ENCODE measurements around the gene NEU2.

The NEU2 gene

DNA sequence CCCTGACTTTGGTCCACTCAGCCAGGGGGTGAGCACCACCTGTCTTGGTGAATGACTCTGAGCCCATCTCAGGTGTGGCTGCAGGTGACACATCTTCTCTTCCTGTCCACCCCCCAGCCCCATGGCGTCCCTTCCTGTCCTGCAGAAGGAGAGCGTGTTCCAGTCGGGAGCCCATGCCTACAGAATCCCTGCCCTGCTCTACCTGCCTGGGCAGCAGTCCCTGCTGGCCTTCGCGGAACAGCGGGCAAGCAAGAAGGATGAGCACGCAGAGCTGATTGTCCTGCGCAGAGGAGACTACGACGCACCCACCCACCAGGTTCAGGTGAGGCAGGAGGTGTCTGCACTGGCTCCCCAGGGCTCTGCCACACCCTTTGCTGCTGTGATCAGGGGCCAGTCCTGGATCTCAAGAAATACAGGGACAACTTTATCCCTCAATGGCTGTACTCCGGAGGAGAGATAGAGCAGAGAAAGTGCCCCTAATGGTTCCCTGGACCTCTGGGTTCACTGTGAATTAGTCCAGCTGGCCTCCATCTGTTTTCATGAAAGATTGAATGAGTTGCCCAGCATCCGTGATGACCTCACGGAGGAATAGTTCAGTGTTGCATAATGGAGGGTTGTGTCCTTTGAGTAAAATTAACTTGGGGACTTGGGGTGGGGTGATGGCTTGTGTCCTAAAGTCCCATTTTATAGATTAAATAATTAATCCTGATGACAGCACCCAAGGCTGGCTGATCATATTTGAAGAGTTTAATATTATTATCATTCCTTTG, at the start of gene NEU2:
TSS of gene NEU2 (plus strand) at position 122 of the 770 bp plus-strand sequence. CDS start at position 122, 0 bp downstream.
- H3K4me3 ChIP-seq (ENCODE audit: low read length), result no peak within 1 kb of the TSS
- TF ChIP-seq ZNF274 (IDR thresholded peaks at IDR 0.05; ENCODE audit: low read depth, low read length), result no peak

DNA sequence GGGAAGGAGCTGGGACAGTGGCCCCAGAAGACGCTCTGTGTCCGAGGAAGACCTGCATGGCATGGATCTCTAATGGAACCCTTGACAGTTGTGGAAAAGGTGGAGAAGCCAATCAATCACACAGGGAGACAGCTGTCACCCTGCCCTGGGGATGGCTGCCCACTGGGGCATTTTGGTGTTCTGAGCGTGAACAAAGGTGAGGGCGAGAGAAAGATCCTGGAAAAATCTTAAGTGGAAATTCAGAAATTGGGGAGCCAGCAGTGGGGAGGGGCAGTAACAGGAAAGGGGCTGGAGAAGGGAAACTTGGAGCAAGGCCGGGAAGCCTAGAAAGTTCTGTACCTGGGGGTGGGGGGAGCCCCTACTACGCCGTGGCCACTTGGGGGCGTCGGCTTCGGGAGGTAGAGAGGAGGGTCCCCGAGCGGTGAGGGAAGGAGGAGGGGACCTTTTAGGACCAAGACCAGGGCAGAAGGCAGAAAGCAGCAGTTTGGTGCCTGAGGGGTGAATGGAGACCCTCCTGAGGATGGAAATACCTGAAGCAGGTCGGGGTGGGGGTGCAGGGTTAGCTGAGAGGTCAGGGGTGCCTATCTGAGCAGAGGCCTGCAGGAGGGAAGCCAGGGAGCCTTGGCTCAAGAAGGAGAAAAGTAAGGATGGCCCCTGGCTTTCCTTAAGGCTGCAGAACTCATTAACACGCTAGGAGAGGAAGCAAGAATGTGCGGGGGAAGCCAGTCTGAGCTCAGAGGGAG, 49.4 kb upstream of the NEU2 start:
- TF ChIP-seq ZNF274 (IDR thresholded peaks at IDR 0.05; ENCODE audit: low read depth, low read length), result no peak
- H3K4me3 ChIP-seq (ENCODE audit: low read length), result no peak overlapping the region

DNA sequence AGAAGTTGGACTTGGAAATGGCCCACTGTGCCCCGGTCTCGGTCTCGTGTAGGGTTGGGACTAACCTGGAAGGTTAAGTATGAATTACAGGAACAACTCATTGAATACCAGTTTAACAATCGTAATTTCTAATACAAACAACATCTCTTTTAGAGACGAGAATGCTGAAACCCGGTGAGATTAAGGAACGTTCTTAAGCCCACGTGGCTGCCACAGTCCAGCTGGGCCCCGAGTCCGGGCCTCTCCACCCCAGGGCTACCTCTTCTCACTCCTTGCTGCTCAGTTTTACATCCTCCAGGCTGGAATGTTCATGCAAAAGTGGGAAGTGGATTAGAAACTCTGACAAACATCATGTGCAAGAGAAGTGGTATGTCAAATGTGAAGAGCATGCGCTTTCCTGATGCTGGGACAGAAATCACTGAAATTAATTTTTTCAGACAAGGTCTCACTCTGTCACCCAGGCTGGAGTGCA, 48.8 kb upstream of the NEU2 start:
- H3K4me3 ChIP-seq (ENCODE audit: low read length), result no peak overlapping the region

DNA sequence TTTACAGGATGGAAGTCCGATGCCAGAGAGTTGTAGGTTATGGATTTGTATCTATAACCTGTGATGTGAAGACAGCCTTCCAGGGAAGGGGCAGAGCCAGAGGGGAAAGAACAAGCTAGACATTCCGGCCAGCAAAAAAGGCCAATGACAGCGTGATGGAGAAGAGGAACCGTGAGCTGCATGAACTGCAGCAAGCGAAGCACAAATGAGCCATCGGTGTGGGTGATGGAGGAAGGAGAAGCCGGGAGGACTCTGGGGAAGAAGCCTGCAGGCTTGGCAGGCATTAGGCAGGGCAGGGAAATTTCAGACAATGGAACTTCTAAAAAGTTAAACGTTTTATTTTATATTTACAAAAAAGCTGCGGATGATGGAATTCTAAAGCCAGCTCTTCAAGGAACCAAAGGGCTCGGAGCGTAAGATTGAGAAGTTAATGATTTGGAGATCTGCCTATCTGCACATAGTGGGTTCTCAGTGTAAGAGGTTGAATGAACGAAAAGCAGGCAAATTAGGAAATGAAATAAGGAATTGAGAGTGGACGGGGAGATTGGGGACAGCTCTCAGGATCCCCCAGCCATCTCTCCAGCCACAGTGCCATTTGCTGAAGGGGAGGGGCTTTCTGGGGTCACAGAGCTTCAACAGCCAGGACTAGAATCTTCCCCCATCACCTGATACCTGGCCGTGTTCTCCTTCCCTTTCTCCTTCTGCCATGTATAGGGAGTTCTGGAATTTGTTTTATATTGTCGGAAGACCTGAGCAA, 47.8 kb upstream of the NEU2 start:
- H3K4me3 ChIP-seq (ENCODE audit: low read length), result no peak overlapping the region
- no peak for TF ChIP-seq ZNF274 (IDR thresholded peaks at IDR 0.05; ENCODE audit: low read depth, low read length)

More for the DNA sequence above, 48.8 kb upstream of the NEU2 start:
- no peak for TF ChIP-seq ZNF274 (IDR thresholded peaks at IDR 0.05; ENCODE audit: low read depth, low read length)

DNA sequence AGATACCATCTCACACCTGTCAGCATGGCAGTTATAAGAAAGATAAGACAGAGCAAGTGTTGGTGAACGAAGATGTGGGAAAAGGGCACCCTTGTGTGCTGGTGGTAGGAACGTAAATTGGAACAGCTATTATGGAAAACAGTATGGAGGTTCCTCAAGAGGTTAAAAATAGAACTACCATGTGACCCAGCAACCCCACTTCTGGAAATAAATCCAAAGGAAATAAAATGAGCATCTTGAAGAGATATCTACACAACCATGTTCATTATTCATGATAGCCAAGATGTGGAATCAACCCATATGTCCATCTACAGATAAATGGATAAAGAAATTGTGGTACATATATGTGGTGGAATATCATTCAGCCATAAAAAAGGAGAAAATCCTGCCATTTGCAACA, 46.3 kb upstream of the NEU2 start:
- no peak for TF ChIP-seq ZNF274 (IDR thresholded peaks at IDR 0.05; ENCODE audit: low read depth, low read length)

DNA sequence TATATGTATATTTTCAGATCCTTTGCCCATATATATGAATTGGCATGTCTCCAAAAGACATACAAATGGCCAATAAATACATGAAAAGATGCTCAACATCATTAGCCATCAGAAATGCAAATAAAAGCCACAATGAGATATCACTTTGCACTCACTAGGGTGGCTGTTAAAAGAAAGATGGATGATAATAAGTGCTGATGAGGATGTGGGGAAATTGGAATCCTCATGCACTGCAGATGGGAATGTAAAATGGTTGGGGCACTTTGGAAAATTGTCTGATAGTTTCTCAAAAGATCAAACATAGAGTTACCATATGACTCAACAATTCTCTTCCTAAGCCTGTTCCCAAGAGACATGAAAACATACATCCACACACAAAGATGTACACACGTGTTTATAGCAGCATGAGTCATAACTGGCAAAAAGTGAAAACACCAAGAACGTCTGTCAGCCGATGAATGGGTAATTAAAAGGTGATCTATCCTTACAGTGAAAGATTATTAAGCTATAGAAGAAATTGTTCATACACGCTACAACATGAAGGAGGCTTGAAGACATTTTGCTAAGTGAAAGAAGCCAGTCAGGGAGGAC, 39.1 kb upstream of the NEU2 start:
- TF ChIP-seq ZNF274 (IDR thresholded peaks at IDR 0.05; ENCODE audit: low read depth, low read length), result no peak
- H3K4me3 ChIP-seq (ENCODE audit: low read length), result no peak overlapping the region

More for the DNA sequence above, 46.3 kb upstream of the NEU2 start:
- H3K4me3 ChIP-seq (ENCODE audit: low read length), result no peak overlapping the region

DNA sequence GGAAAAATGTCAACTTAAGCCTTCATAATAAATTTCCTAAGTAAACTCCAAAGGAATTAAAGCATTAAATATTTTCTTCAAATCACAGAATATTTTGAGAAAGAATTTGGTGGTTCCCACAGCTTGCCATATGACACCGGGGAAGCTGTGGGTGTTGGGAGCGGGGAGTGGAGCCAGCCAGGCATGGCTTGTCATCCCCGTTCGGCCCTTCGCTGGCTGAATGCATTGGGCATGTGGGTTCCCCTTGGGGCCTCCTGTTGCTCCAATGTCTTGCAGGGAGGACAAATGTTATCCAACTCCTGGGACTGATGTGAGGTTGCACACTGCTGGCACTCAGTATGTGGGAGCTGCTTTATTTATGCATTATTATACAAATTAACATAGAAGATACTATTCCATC, 38.0 kb upstream of the NEU2 start:
- no peak overlapping the region for H3K4me3 ChIP-seq (ENCODE audit: low read length)
- no peak for TF ChIP-seq ZNF274 (IDR thresholded peaks at IDR 0.05; ENCODE audit: low read depth, low read length)

DNA sequence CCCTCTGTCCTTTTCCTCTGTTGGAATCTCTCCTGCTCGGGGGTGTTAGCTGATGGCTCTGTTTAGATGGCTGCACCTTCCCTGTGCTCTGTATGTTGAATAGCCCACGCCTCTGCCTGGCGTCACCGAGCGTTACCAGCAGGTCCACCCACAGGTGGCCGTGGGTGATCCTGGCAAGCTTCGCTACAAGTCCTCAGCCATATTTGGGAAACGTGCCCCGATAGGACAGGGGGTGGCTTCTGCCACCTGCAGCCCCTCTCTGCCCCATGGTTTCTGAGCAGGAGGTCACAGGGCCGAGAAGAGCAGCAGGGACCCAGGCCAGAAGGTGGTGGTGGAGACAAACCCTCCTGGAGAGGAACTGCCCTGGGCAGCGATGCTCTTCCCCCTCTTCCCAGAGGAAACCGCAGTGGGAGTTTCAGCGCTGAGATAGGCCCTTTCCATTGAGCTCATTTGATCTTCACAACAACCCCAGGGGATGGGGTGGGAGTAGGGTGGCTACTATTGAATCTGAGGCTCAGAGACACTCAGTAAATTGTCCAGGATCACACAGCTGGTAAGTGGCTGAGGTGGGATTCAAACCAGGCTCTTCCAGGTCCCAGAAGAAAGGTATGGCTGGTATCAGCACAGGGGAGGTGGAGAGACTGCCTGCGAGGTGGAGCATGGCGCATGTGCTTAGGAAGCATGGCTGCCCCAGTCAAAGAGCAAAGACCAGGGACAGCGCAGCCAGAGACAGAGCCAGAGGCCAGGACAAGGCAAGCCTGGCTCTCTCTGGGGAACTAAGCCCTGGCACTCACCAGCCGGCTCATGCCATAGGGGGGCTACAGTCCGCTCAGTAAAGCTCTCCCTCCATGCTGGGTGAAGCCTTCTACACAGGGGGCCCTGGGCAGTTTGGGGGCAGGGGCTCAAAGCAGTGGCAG, 34.5 kb upstream of the NEU2 start:
- TF ChIP-seq ZNF274 (IDR thresholded peaks at IDR 0.05; ENCODE audit: low read depth, low read length), result no peak
- H3K4me3 ChIP-seq (ENCODE audit: low read length), result no peak overlapping the region

DNA sequence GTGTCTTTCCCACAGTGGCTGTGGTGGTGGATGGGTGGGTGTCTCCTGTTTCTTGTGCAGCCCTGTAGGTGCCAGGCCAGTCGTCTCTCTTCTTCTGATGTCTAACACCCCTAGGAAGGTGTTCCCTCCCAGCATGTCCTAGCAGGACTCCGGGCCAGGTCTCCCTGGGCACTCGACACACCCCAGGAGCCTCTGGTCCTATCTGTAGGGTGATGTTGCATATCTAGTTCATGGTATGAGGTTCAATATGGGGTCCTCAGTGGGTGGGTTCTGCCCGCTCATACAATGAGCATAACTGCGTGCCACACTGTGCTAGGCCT, 33.8 kb upstream of the NEU2 start:
- TF ChIP-seq ZNF274 (IDR thresholded peaks at IDR 0.05; ENCODE audit: low read depth, low read length), result no peak
- no peak overlapping the region for H3K4me3 ChIP-seq (ENCODE audit: low read length)

DNA sequence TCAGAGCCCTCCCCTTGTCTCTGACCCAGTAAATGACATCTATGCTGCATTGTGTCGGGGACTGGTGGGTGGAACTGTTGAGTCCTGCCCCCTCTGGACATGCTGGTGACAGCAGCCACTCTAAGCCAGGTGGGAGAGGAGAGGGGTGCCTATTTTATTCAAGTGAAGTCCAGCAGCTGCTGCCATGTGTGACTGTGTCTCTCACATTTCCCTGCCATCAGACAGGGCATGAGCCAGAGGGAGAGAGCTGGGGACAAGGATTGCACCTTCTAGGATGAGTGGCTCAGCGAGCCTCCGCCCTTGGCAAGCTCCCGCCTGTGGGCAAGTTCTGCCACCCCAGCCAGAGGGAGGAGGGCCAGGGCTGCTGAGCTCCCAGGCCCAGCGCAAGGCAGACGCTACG, 33.1 kb upstream of the NEU2 start:
- TF ChIP-seq ZNF274 (IDR thresholded peaks at IDR 0.05; ENCODE audit: low read depth, low read length), result no peak
- H3K4me3 ChIP-seq (ENCODE audit: low read length), result no peak overlapping the region

DNA sequence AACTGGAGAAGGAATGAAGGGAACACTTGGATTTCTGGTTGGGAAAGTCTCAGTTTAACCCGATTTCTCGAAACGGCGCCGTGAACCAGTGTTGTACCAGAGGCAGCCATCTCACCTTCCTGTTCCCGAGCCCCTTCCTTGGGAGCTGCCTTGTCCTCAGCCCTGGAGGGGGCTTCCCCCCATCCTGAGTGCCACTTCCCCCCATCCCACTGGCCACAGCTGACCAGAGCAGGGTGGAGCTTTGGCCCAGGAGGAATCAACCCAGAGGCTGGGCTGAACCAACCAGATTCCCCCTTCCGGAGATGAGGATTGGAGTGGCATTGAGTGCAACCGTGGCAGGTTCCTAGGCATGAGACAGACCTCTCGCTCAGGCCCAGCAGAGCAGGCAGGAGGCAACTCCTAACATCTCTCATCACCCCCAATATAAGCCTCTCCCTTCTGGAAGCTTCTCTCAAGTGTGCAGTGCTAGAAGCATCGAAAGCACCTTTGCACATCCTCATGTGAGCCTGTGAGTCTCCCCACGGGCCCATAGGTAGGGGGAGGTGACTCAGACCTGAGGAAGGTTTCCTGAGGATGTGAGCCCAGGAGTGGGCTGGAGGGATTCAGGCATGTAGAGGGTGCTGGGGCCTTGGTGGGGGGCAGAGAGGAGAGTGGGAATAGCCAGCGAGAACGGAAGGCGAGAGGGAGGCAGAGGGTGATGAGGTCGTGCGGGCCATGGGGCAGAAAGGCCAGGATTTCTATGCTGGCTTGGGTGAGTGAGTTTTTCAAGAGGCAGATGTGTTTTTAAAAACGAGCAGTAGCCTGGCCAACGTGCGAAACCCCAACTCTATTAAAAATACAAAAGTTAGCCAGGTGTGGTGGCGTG, 31.4 kb upstream of the NEU2 start:
- H3K4me3 ChIP-seq (ENCODE audit: low read length), result no peak overlapping the region
- no peak for TF ChIP-seq ZNF274 (IDR thresholded peaks at IDR 0.05; ENCODE audit: low read depth, low read length)
